Stomach (tissue), 9 donors: ENCODE data around the gene B4GALT7. TPM values are rescaled to one million over a fixed set of nuclear protein-coding genes. Genes with fewer than 3 reads are reported as not detected.
A peak's percentile ranks its signal among the peaks of the same experiment; 100 is the strongest.

Experiments used
- DNase-seq, 2 donors: peaks; one replicate each; pipeline versions ENCODE4 v3.0.0 to v3.0.0-alpha.2; 2013 to 2019
- H3K27ac ChIP-seq, 5 donors: fragments of 200-600 bp in 4 of 5; sonication (generic) in 4 of 5; one replicate each; pipeline ENCODE4 v1.5.1; 2013 to 2019; ENCODE audit warnings: mild to moderate bottlenecking in 1 of 5, moderate library complexity in 1 of 5
- H3K27me3 ChIP-seq, 3 donors: fragments of 200-600 bp; sonication (generic); one replicate each; pipeline ENCODE4 v1.5.1; 2017 to 2019; ENCODE audit warnings: mixed run types in 1 of 3
- H3K36me3 ChIP-seq, 4 donors: fragments of 200-600 bp; sonication (generic); 1 replicate in 3 of 4; 2 replicates in 1 of 4; pipeline ENCODE4 v1.5.1; 2016 to 2019
- H3K4me1 ChIP-seq, 4 donors: fragments of 200-600 bp; sonication (generic); one replicate each; pipeline ENCODE4 v1.5.1; 2016 to 2019
- H3K4me3 ChIP-seq, 4 donors: fragments of 200-600 bp; sonication (generic) in 3 of 4; one replicate each; pipeline ENCODE4 v1.5.1; 2016 to 2019; ENCODE audit warnings: mild to moderate bottlenecking in 1 of 4
- H3K9me3 ChIP-seq, 4 donors: fragments of 200-600 bp; sonication (generic); one replicate each; pipeline ENCODE4 v1.5.1; 2016 to 2019
- CTCF ChIP-seq, 7 experiments: fragments of 450-650 bp in 4 of 7; fragments of 200-600 bp in 3 of 7; sonication (generic) in 3 of 7; IDR thresholded peaks; one replicate each; pipeline ENCODE4 v1.5.1; 2016 to 2019; ENCODE audit warnings: antibody characterized with exemption in 7 of 7, control low read depth in 2 of 7, mild to moderate bottlenecking in 1 of 7
- EP300 ChIP-seq: sonication (generic); formaldehyde crosslinking; IDR thresholded peaks from one replicate; pipeline ENCODE4 v1.6.1; 2017; ENCODE audit warnings: antibody characterized with exemption
- POLR2A ChIP-seq, 4 donors: fragments of 450-650 bp; IDR thresholded peaks; one replicate each; pipeline ENCODE4 v1.6.1; 2016; ENCODE audit warnings: antibody characterized with exemption in 4 of 4, control low read depth in 2 of 4, mild to moderate bottlenecking in 1 of 4, moderate library complexity in 1 of 4
- POLR2AphosphoS5 ChIP-seq, 3 donors: sonication (generic); formaldehyde crosslinking; IDR thresholded peaks; one replicate each; pipeline ENCODE4 v1.6.1; 2016; ENCODE audit warnings: antibody characterized with exemption in 3 of 3
- WGBS, 5 donors: extraction: QIAGEN DNeasy Blood & Tissue Kit in 3 of 5; methylation state at CpG; one replicate each; pipeline versions ENCODE4 v1.1.5 to v1.1.7; 2013 to 2018; 5-methylcytosine and 5-hydroxymethylcytosine counted together
- intact Hi-C: fragments of 100-400 bp; cut with DNase I; formaldehyde crosslinking; loops from one replicate; pipeline ENCODE4 v1.15.1; 2023; ENCODE audit warnings: low total_unique reads
- polyA plus RNA-seq, 3 donors: library from polyadenylated mRNA; stranded (reverse); fragments of 200-250 nt; gene quantifications; one replicate each; pipeline ENCODE4 v1.2.3, GENCODE V29; 2013
- total RNA-seq, 5 donors: library from RNA; depleted of rRNA; stranded (reverse); fragments of >200 nt; gene quantifications; one replicate each; pipeline versions ENCODE4 v1.1.0 to v1.2.3, GENCODE V29; 2014 to 2016
- donor health status: healthy with polysubstance abuse.
- donor health status: Bipolar disorder and iron deficiency.
- donor health status: healthy.

Gene B4GALT7
- total and polyA plus RNA-seq, 8 donors = 3.5 to 29.0 (median 15.6) TPM

DNA sequence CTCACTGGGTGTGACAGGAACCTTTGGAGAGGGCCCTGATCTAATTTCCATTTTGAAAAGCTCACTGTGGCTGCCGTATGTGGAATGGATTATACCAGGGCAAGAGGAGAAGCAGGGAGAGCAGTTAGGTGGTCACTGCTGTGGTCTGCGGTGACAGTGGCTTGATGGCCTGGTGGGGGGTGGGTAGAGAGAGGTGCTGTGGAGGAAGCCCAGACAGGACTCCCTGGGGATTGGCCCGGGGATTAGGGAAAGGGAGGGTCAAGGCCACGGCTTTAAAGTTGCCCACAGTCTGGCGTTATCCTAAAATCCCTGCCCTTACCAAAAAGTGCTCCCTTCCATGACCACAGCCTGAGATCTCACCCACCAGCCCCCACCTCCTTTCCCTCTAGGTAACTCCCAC lies 4.7 kb downstream of the B4GALT7 start:
- TF ChIP-seq POLR2A (IDR thresholded peaks at IDR 0.05) = no peak
- no peak for TF ChIP-seq EP300
- TF ChIP-seq CTCF (IDR thresholded peaks at IDR 0.05) = no peak
- no peak for TF ChIP-seq POLR2AphosphoS5 (IDR thresholded peaks at IDR 0.05)
- 56 to 68% (median 65%) methylated on average over 4 to 5 of the region's 5 CpGs for WGBS, 5 donors
- H3K4me3 ChIP-seq = peak overlapping the region in 1 of 4 donors; percentile 28
- H3K4me1 ChIP-seq = peaks cover 19 to 73% (median 62%) of the 10 kb centered on the region in 4 donors
- no peak for DNase-seq
- H3K27ac ChIP-seq = no peak overlapping the region
- H3K36me3 ChIP-seq = peaks cover 0 to 23% (median 12%) of the 10 kb centered on the region in 4 donors
- intact Hi-C loops = no loop called here
- no peaks in the 10 kb centered on the region for H3K9me3 ChIP-seq
- H3K27me3 ChIP-seq = no peaks in the 10 kb centered on the region

DNA sequence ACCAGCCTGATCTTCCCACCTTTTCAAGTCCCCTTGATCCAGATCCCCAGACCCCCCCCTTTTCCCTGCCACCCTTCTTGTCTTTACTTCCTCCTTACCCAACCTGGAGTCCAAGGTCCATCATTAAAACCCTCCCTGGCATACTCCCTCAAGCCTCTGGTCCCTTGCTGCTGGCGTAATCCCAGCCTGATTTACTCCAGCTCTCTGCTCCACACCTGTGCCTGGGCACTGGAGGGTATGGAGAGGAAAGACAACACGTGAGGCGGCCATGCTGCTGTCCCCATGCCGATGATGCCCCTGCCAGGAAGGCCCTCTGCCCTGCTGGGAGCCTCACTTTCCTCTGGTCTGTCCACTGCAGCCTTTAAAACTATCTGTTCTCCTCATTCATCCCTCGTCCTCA lies 5.1 kb downstream of the B4GALT7 start:
- H3K4me1 ChIP-seq = peaks cover 19 to 75% (median 62%) of the 10 kb centered on the region in 4 donors
- intact Hi-C loops = no loop called here
- H3K4me3 ChIP-seq = no peak overlapping the region
- H3K9me3 ChIP-seq = no peaks in the 10 kb centered on the region
- WGBS, 5 donors = 58 to 80% (median 69%) methylated on average over 5 of the region's 5 CpGs
- H3K27me3 ChIP-seq = no peaks in the 10 kb centered on the region
- no peak for TF ChIP-seq POLR2AphosphoS5 (IDR thresholded peaks at IDR 0.05)
- no peak for TF ChIP-seq EP300
- TF ChIP-seq CTCF (IDR thresholded peaks at IDR 0.05) = no peak
- no peak for TF ChIP-seq POLR2A (IDR thresholded peaks at IDR 0.05)
- peak in 1 of 2 donors; percentile 28 for DNase-seq
- no peak overlapping the region for H3K27ac ChIP-seq
- H3K36me3 ChIP-seq = peaks cover 0 to 27% (median 13%) of the 10 kb centered on the region in 4 donors

GRCh38 chr5:177605667-177606066 lies 5.7 kb downstream of the B4GALT7 start:
- H3K27me3 ChIP-seq = no peaks in the 10 kb centered on the region
- intact Hi-C loops = no loop called here
- TF ChIP-seq POLR2AphosphoS5 (IDR thresholded peaks at IDR 0.05) (no peak), EP300 (no peak), CTCF (IDR thresholded peaks at IDR 0.05) (no peak), POLR2A (IDR thresholded peaks at IDR 0.05) (no peak)
- no peak overlapping the region for H3K4me3 ChIP-seq
- no peak overlapping the region for H3K27ac ChIP-seq
- DNase-seq = no peak
- H3K9me3 ChIP-seq = no peaks in the 10 kb centered on the region
- peaks cover 17 to 72% (median 59%) of the 10 kb centered on the region in 4 donors for H3K4me1 ChIP-seq
- peaks cover 0 to 27% (median 13%) of the 10 kb centered on the region in 4 donors for H3K36me3 ChIP-seq
- 79 to 92% (median 81%) methylated on average over 6 of the region's 6 CpGs for WGBS, 5 donors

DNA sequence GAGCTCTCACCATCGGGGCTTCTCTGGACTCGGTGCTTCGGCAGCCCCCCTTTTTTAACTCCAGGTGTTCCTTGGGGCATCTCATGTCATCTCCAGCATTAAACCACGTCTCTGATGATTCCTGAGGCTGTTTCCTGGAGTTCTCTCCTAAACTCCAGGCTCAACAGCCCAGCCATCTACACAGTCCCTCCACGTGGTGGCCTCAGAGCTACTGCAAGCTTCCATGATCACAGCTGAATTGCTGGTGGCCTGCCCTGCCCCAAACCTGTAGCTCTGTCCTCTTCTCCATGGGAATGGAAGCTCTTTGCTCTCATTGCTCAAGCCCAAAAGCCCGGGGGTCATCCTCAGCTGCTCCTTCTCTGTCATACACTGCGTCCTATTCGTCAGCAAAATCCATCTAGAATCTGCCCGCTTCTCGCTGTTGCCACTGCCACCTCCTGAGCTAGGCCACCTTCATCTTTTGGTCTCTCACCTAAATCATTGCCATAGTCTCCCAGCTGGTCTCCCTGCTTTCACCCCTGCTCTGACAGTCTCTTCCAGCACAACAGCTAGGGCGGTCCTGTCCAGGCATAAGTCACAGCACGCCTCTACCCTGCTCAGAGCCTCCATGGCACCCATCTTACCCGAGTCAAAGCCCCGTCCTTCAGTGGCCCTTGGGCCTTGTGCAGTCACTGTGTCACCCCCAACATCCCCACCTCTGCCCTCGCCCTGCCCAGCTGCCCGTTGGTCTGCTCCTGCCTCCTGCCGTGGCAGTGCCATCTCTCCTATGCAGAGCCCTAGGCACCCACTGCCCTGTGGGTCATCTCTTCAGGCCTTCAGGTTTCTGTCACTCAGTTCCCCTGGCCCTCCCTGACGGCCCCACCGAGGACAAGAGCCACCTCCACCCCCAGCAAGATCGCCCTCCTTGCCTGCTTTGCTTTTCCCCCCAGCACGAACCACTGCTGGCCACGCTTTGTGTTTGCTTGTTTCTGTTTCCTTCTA lies 6.4 kb downstream of the B4GALT7 start:
- H3K9me3 ChIP-seq = no peaks in the 10 kb centered on the region
- TF ChIP-seq CTCF (IDR thresholded peaks at IDR 0.05) = no peak
- no peak for TF ChIP-seq POLR2AphosphoS5 (IDR thresholded peaks at IDR 0.05)
- no peak for TF ChIP-seq POLR2A (IDR thresholded peaks at IDR 0.05)
- TF ChIP-seq EP300 = no peak
- 79 to 86% (median 83%) methylated on average over 22 of the region's 22 CpGs for WGBS, 5 donors
- no peak overlapping the region for H3K4me3 ChIP-seq
- no peak for DNase-seq
- intact Hi-C loops = no loop called here
- peaks cover 10 to 65% (median 52%) of the 10 kb centered on the region in 4 donors for H3K4me1 ChIP-seq
- H3K36me3 ChIP-seq = peaks cover 0 to 27% (median 13%) of the 10 kb centered on the region in 4 donors
- H3K27me3 ChIP-seq = no peaks in the 10 kb centered on the region
- no peak overlapping the region for H3K27ac ChIP-seq
